PC-3 (cell line): ENCODE results near the gene TMEM132D.

Experiments
- EZH2 ChIP-seq: fragments of 300-600 bp; sonication (generic); IDR thresholded peaks from one replicate; pipeline ENCODE4 v1.6.1; 2017; ENCODE audit warnings: antibody characterized with exemption, mild to moderate bottlenecking, low read length; ENCODE audit not compliant: unreplicated experiment
- EZH2phosphoT487 ChIP-seq: fragments of 300-600 bp; sonication (generic); IDR thresholded peaks from 2 replicates; pipeline ENCODE4 v1.6.1; 2018; ENCODE audit warnings: mild to moderate bottlenecking, antibody characterized with exemption, low read length, borderline replicate concordance
- TF ChIP-seq, protein P1 (sequence below): fragments of 300-600 bp; sonication (generic); conservative IDR thresholded peaks from 2 replicates; pipeline ENCODE4 v1.5.1; 2017; ENCODE audit warnings: antibody characterized with exemption, low read depth, mild to moderate bottlenecking, low read length

DNA sequence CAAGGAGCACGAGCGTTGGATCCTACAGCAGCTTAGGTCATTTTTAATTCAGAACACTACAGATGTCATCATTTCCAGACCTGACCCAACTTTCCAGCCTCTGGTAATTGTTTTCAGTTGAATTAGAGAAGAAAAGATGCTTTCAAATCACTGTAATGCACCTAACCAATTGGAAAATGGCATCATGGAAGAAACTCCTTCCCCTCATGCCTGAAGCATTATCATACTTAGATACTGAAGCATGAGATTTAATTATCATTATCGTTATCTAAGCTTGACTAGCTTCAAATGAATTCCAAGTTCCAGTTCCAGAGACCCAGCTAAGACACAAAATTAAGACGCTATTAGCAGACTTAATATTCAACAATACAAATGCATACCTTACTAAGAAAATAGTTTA is 299.3 kb downstream of the TMEM132D start:
- TF ChIP-seq, protein P1, sequence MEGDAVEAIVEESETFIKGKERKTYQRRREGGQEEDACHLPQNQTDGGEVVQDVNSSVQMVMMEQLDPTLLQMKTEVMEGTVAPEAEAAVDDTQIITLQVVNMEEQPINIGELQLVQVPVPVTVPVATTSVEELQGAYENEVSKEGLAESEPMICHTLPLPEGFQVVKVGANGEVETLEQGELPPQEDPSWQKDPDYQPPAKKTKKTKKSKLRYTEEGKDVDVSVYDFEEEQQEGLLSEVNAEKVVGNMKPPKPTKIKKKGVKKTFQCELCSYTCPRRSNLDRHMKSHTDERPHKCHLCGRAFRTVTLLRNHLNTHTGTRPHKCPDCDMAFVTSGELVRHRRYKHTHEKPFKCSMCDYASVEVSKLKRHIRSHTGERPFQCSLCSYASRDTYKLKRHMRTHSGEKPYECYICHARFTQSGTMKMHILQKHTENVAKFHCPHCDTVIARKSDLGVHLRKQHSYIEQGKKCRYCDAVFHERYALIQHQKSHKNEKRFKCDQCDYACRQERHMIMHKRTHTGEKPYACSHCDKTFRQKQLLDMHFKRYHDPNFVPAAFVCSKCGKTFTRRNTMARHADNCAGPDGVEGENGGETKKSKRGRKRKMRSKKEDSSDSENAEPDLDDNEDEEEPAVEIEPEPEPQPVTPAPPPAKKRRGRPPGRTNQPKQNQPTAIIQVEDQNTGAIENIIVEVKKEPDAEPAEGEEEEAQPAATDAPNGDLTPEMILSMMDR: no peak
- no peak for TF ChIP-seq EZH2phosphoT487
- no peak for TF ChIP-seq EZH2
